ENCODE results near the gene TET1. TPM values are rescaled to one million over a fixed set of nuclear protein-coding genes. Genes with fewer than 3 reads are reported as not detected.
"Not testable (repeated sequence)": the region's sequence is repeated elsewhere in the genome, so short reads cannot be mapped to it uniquely, and the experiment has no call there.

TET1 gene
- total RNA-seq, 2 donors from 2014 or later, result 0.82 to 1.6 TPM

GRCh38 chr10:68717435-68717834 lies 157.3 kb downstream of the TET1 start:
- H3K9me3 Mint-ChIP-seq, result no peaks in the 10 kb centered on the region
- no peak for ATAC-seq
- DNase-seq (ENCODE audit: low spot score in 2 of 2), result no peak
- no peak overlapping the region for H3K27ac Mint-ChIP-seq
- peaks cover 14 to 21% of the 10 kb centered on the region in 2 donors for H3K36me3 Mint-ChIP-seq

DNA sequence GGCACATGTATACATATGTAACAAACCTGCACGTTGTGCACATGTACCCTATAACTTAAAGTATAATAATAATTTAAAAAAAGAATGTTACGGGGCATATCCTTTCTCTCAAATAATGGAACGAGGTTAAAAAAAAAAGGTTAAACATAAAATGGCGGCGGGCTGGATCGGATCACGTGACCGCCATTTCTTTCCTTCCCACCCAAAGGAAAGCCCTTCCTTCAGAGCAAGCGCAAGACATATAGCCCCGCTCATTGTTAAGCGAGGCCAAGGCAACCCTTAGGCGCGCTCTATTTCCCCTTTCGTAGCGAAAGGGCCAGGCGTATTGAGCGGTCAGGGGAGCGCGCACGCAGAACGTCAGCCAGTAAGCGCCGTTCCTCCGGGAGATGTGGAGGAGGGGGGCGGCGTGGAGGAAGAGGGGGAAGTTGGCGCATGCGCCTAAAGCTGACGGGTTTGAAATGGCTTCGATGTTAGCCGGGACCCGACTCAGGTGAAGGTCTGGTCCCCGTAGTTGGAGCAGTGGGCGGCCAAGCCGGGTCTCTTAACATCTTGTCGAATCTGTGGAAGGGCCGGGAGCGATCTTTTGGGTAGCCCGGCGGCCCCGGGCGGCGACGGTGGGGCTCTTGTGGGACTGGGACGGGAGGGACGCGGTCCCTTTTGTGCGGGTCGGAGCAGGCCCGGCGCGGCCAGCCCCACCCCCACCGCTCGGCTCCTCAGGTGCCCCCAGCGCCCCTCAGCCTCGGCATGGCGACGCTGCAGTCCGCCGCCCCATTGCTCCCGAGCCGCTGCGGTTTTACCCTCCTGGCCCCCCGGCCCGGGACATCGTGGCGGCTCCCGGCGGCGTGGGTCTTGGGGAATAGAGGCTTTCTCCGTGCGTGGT lies 160.9 kb downstream of the TET1 start, which contains the start of gene CCAR1:
CCAR1 (plus strand) TSS at position 447 of the 880 bp plus-strand sequence. CDS start 1,266 bp downstream, outside the sequence.
- peak; percentile 93 to 96 for DNase-seq (ENCODE audit: low spot score in 2 of 2)
- H3K36me3 Mint-ChIP-seq, result peaks cover 21 to 30% of the 10 kb centered on the region in 2 donors
- H3K9me3 Mint-ChIP-seq, result no peaks in the 10 kb centered on the region
- ATAC-seq, result peak; percentile 100
- peak within 1 kb of the TSS; percentile 97 to 100 for H3K27ac Mint-ChIP-seq

DNA sequence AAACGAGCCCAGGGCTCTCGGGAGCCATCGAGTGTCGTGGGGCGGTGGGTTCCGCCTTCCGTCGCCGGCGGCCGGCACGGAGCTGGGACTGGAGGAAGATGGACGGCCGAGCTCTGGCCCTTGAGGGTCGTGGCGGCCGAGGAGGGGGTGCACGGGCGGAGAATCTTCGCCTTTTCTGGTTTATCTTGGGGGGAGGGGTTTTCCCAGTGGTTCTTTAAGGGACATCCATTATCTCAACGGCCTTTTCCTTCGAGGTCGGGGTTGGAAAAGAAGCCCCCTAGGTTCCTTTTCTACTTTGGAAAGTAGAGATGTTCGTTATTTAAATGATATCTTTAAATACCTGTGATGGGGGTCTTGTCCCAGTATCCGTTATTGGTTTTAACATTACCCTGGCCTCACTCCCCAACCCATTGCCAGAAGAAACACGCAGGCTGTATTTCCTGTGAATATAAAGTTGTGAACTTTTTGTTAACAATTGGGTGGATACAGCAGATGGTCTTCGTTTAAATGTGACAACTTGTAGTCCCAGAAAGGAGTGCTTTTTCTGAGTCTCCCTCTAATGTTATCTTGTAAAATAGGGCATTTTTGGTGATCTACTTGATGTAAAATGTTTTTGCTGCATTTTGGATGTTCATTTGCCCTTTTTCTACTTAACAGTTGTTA lies 161.7 kb downstream of the TET1 start:
- Mint-ChIP-seq H3K36me3 (peaks cover 21 to 30% of the 10 kb centered on the region in 2 donors), H3K9me3 (no peaks in the 10 kb centered on the region)

GRCh38 chr10:68725016-68725415 lies 164.9 kb downstream of the TET1 start:
- DNase-seq (ENCODE audit: low spot score in 2 of 2) (no peak), ATAC-seq (no peak)
- no peak overlapping the region for H3K27ac Mint-ChIP-seq
- H3K36me3 Mint-ChIP-seq, result peaks cover 21 to 25% of the 10 kb centered on the region in 2 donors
- no peaks in the 10 kb centered on the region for H3K9me3 Mint-ChIP-seq

More for the DNA sequence above, 161.7 kb downstream of the TET1 start:
- DNase-seq (ENCODE audit: low spot score in 2 of 2) (no peak), ATAC-seq (peak in 1 of 2 donors; percentile 17)
- peak overlapping the region; percentile 94 to 97 for H3K27ac Mint-ChIP-seq

GRCh38 chr10:68727146-68727545 lies 167.0 kb downstream of the TET1 start:
- Mint-ChIP-seq H3K9me3 (no peaks in the 10 kb centered on the region), H3K36me3 (peaks cover 10 to 12% of the 10 kb centered on the region in 2 donors), H3K27ac (peak overlapping the region in 1 of 2 donors; percentile 62)
- no peak for DNase-seq (ENCODE audit: low spot score in 2 of 2)
- ATAC-seq, result no peak

- Mint-ChIP-seq H3K27ac (no peak overlapping the region), H3K36me3 (peaks cover 0 to 11% of the 10 kb centered on the region in 2 donors), H3K9me3 (no peaks in the 10 kb centered on the region)
- ATAC-seq, result no peak
- no peak for DNase-seq (ENCODE audit: low spot score in 2 of 2)
These were observed 172.5 kb downstream of the TET1 start for GRCh38 chr10:68732651-68733050.

GRCh38 chr10:68734349-68734748 lies 174.2 kb downstream of the TET1 start:
- Mint-ChIP-seq H3K36me3 (peaks cover 0 to 11% of the 10 kb centered on the region in 2 donors), H3K9me3 (no peaks in the 10 kb centered on the region), H3K27ac (no peak overlapping the region)
- DNase-seq (ENCODE audit: low spot score in 2 of 2), result no peak
- ATAC-seq, result no peak

DNA sequence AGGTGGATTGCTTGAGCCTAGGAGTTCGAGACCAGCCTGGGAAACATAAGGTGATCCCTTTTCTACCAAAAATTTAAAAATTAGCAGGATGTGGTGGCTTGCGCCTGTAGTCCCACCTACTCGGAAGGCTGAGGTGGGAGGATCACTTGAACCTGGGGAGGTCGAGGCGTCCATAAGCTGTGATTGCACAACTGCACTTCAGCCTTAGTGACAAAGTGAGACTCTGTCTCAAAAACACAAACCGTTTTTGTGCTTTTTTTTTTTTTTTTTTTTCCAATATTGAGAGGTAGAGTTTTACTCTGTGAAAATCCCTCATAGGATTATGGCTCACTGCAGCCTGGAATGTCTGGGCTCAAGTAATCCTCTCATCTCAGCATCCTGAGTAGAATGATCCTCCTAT lies 175.0 kb downstream of the TET1 start:
- DNase-seq (ENCODE audit: low spot score in 2 of 2) (no peak), ATAC-seq (no peak)
- no peaks in the 10 kb centered on the region for H3K9me3 Mint-ChIP-seq
- H3K36me3 Mint-ChIP-seq, result peaks cover 0 to 11% of the 10 kb centered on the region in 2 donors
- H3K27ac Mint-ChIP-seq, result no peak overlapping the region

DNA sequence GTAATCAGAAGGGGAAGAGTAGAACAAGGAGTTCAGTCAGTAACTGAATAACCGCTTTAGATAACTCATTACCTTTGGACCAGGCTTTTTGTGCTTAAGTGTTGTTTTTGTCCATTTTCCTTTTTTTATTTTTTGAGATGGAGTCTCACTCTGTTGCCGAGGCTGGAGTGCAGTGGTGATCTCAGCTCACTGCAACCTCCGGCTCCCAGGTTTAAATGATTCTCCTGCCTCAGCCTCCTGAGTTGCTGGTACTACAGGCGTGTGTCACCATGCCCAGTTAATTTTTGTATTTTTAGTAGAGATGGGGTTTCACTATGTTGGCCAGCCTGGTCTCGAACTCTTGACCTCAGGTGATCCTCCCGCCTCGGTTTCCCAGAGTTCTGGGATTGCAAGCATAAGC lies 175.6 kb downstream of the TET1 start:
- ATAC-seq; H3K27ac Mint-ChIP-seq; DNase-seq (ENCODE audit: low spot score in 2 of 2); H3K9me3 Mint-ChIP-seq: not testable (repeated sequence)
- peaks cover 0 to 11% of the 10 kb centered on the region in 2 donors for H3K36me3 Mint-ChIP-seq

- not testable (repeated sequence) for H3K27ac Mint-ChIP-seq; H3K9me3 Mint-ChIP-seq; ATAC-seq; DNase-seq (ENCODE audit: low spot score in 2 of 2)
- H3K36me3 Mint-ChIP-seq, result peaks cover 0 to 11% of the 10 kb centered on the region in 2 donors
These were observed 180.5 kb downstream of the TET1 start for GRCh38 chr10:68740676-68741075.

GRCh38 chr10:68742397-68742796 lies 182.3 kb downstream of the TET1 start:
- no peak for ATAC-seq
- no peak for DNase-seq (ENCODE audit: low spot score in 2 of 2)
- H3K9me3 Mint-ChIP-seq, result no peaks in the 10 kb centered on the region
- no peaks in the 10 kb centered on the region for H3K36me3 Mint-ChIP-seq
- peak overlapping the region in 1 of 2 donors; percentile 7 for H3K27ac Mint-ChIP-seq

Other genes starting within 250 kb of the TET1 start
- gene HNRNPH3, start 228.3 kb upstream of the TET1 start, total RNA-seq, result 100 to 1,000 TPM; 117 to 150 TPM
- 1 to 10 TPM in 1 of 2 donors, under 1 TPM in 1; 0.34 to 1.7 TPM for gene PBLD, start 227.4 kb upstream of the TET1 start, total RNA-seq
- gene RUFY2, start 153.1 kb upstream of the TET1 start, total RNA-seq, result 10 to 100 TPM in 1 of 2 donors, 1 to 10 TPM in 1; 8.5 to 10.4 TPM
- gene DNA2, start 88.4 kb upstream of the TET1 start, total RNA-seq, result 10 to 100 TPM; 45.3 to 69.6 TPM
- gene SLC25A16, start 32.8 kb upstream of the TET1 start, total RNA-seq, result 10 to 100 TPM; 14.4 to 20.0 TPM
- 100 to 1,000 TPM in 1 of 2 donors, 10 to 100 TPM in 1; 97.5 to 110 TPM for gene CCAR1, start 160.9 kb downstream of the TET1 start, total RNA-seq